K562 (cell line): Measurements from ENCODE around the gene HAUS5. TPM values are rescaled to one million over a fixed set of nuclear protein-coding genes. Genes with fewer than 3 reads are reported as not detected.

Experiments used
- BRD9 ChIP-seq: fragments of 450-650 bp; IDR thresholded peaks from 2 replicates; pipeline ENCODE4 v1.6.1; 2018; ENCODE audit warnings: low read depth; ENCODE audit not compliant: partially characterized antibody
- C11orf30 ChIP-seq: fragments of 450-650 bp; IDR thresholded peaks from 2 replicates; pipeline ENCODE4 v1.6.1; 2016; ENCODE audit warnings: low read depth, mild to moderate bottlenecking
- CC2D1A ChIP-seq: fragments of 450-650 bp; IDR thresholded peaks from 2 replicates; pipeline ENCODE4 v1.6.1; 2017; ENCODE audit warnings: mild to moderate bottlenecking
- DMBX1 ChIP-seq: fragments of 250-450 bp; sonication (Bioruptor Pico); IDR thresholded peaks from 2 replicates; pipeline ENCODE4 v1.8.0; 2022; ENCODE audit warnings: inconsistent platforms, mild to moderate bottlenecking, moderate library complexity, borderline replicate concordance
- ESRRB ChIP-seq: fragments of 250-450 bp; sonication (Bioruptor Pico); IDR thresholded peaks from 2 replicates; pipeline ENCODE4 v1.5.0; 2020; ENCODE audit warnings: mild to moderate bottlenecking, moderate library complexity, borderline replicate concordance
- FIP1L1 ChIP-seq: fragments of 200-400 bp; formaldehyde crosslinking; IDR thresholded peaks from 2 replicates; pipeline ENCODE4 v1.6.1; 2018; ENCODE audit warnings: mild to moderate bottlenecking, low read depth, low read length; ENCODE audit not compliant: poor library complexity, severe bottlenecking
- POLR2AphosphoS2 ChIP-seq: IDR thresholded peaks from 2 replicates; pipeline ENCODE4 v1.6.1; 2012; ENCODE audit warnings: low read length, improper control_type of control experiment
- SMC3 ChIP-seq: conservative IDR thresholded peaks from 2 replicates; pipeline ENCODE4 v1.6.1; 2011; ENCODE audit warnings: low read depth, low read length, improper control_type of control experiment; ENCODE audit not compliant: insufficient read depth
- TEAD1 ChIP-seq, 2 experiments: fragments of 450-650 bp in 1 of 2; sonication (generic) in 1 of 2; formaldehyde crosslinking; IDR thresholded peaks; 2 replicates each; pipeline versions ENCODE4 v1.4.0 to v1.8.0; 2020 to 2022; ENCODE audit warnings: mild to moderate bottlenecking in 2 of 2, missing genetic modification reagents in 1 of 2
- ZNF224 ChIP-seq: sonication (generic); formaldehyde crosslinking; IDR thresholded peaks from 2 replicates; pipeline ENCODE4 v1.8.0; 2022; ENCODE audit warnings: mild to moderate bottlenecking, missing genetic modification reagents
- ZSCAN29 ChIP-seq: fragments of 450-650 bp; IDR thresholded peaks from 2 replicates; pipeline ENCODE4 v1.6.1; 2017
- polyA plus RNA-seq, 8 experiments: library from polyadenylated mRNA; depleted of rRNA in 4 of 8; stranded (reverse) in 5 of 8; unstranded in 3 of 8; fragments of >200 nt; fragmentation: Nextera tagmentation in 2 of 8; fragmentation: Illumina TruSeq in 1 of 8; extraction: Ambion mirVana in 2 of 8; extraction: Trizol in 1 of 8; gene quantifications; 2 replicates each; pipeline versions ENCODE4 v1.2.1 to v1.2.3, GENCODE V29; 2011 to 2014; ENCODE audit warnings: inconsistent platforms in 1 of 8, missing spikeins in 1 of 8
- total RNA-seq, 7 experiments: library from RNA; depleted of rRNA in 6 of 7; stranded (reverse); fragments of >200 nt in 6 of 7; fragmentation: Illumina TruSeq in 2 of 7; extraction: Trizol in 2 of 7; gene quantifications; 2 replicates each; pipeline versions ENCODE4 v1.2.1 to v1.2.3, GENCODE V29; 2011 to 2021; ENCODE audit warnings: low replicate concordance in 1 of 7
- TF ChIP-seq, protein P1 (sequence below): sonication (generic); formaldehyde crosslinking; IDR thresholded peaks from 2 replicates; pipeline ENCODE4 v1.8.0; 2023; ENCODE audit warnings: mild to moderate bottlenecking, missing genetic modification reagents
- TF ChIP-seq, protein P2 (sequence below): sonication (generic); formaldehyde crosslinking; IDR thresholded peaks from 2 replicates; pipeline ENCODE4 v1.9.0; 2022; ENCODE audit warnings: mild to moderate bottlenecking, missing genetic modification reagents
- TF ChIP-seq, protein P3 (sequence below): IDR thresholded peaks from 2 replicates; pipeline ENCODE4 v1.6.1; 2011; ENCODE audit not compliant: insufficient read length; ENCODE audit errors: extremely low read depth
- TF ChIP-seq, protein P4 (sequence below): sonication (generic); formaldehyde crosslinking; IDR thresholded peaks from 2 replicates; pipeline ENCODE4 v1.8.0; 2023; ENCODE audit warnings: mild to moderate bottlenecking, missing genetic modification reagents
- TF ChIP-seq, protein P5 (sequence below), 2 experiments: IDR thresholded peaks; 2 replicates each; pipeline ENCODE4 v1.6.1; 2011; ENCODE audit warnings: borderline replicate concordance in 1 of 2, control low read depth in 1 of 2, low read depth in 1 of 2, low read length in 1 of 2, mild to moderate bottlenecking in 1 of 2, mixed read lengths in 1 of 2, moderate library complexity in 1 of 2; ENCODE audit not compliant: insufficient read depth in 1 of 2, insufficient read length in 1 of 2, poor library complexity in 1 of 2, severe bottlenecking in 1 of 2; ENCODE audit errors: extremely low read depth in 1 of 2

Gene HAUS5
- total and polyA plus RNA-seq, 9 of the 15 experiments (the other 6 are each of a cell fraction or from before 2014, with no cell fraction given), result 3.5 to 41.3 (median 14.2) TPM

DNA sequence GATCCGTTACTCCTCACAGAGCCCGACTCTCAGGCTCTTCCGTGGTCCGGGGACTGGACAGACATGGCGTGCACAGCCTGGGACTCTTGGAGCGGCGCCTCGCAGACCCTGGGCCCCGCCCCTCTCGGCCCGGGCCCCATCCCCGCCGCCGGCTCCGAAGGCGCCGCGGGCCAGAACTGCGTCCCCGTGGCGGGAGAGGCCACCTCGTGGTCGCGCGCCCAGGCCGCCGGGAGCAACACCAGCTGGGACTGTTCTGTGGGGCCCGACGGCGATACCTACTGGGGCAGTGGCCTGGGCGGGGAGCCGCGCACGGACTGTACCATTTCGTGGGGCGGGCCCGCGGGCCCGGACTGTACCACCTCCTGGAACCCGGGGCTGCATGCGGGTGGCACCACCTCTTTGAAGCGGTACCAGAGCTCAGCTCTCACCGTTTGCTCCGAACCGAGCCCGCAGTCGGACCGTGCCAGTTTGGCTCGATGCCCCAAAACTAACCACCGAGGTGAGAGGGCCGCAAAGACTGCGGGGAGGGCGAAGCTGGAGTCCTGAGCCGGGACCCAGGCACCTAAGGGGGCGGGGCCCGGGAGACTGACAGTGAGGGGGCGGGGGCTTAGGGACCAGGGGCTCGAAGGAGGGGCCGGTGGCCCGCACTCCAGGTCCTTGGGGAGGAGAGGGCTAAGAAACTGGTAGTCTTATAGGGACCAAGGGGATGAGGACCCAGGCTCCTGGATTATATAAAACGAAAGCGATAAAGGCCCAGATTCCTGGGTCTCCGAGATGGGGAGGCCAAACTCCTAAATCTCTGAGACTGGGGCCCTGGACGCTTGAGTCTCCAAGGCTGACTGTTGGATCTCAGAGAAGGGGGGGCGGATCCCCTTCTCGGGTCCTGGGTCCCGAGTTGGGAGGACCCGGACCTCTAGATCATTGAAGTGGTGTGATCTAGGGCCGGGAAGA is 31.0 kb downstream of the HAUS5 start (continued):
- TF ChIP-seq, protein P1, sequence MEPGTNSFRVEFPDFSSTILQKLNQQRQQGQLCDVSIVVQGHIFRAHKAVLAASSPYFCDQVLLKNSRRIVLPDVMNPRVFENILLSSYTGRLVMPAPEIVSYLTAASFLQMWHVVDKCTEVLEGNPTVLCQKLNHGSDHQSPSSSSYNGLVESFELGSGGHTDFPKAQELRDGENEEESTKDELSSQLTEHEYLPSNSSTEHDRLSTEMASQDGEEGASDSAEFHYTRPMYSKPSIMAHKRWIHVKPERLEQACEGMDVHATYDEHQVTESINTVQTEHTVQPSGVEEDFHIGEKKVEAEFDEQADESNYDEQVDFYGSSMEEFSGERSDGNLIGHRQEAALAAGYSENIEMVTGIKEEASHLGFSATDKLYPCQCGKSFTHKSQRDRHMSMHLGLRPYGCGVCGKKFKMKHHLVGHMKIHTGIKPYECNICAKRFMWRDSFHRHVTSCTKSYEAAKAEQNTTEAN (CRISPR knock-in tag), result no peak; the same call in 1 of the 2 replicates
- TF ChIP-seq, protein P2, sequence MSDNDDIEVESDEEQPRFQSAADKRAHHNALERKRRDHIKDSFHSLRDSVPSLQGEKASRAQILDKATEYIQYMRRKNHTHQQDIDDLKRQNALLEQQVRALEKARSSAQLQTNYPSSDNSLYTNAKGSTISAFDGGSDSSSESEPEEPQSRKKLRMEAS (CRISPR knock-in tag), result peak; percentile 100
- peak; percentile 88 for TF ChIP-seq DMBX1
- peak; percentile 52; the same call in 1 of the 2 replicates for TF ChIP-seq POLR2AphosphoS2
- TF ChIP-seq, protein P3, sequence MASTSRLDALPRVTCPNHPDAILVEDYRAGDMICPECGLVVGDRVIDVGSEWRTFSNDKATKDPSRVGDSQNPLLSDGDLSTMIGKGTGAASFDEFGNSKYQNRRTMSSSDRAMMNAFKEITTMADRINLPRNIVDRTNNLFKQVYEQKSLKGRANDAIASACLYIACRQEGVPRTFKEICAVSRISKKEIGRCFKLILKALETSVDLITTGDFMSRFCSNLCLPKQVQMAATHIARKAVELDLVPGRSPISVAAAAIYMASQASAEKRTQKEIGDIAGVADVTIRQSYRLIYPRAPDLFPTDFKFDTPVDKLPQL, result no peak
- peak; percentile 81 for TF ChIP-seq FIP1L1
- peak; percentile 38 to 94; a peak in 2 of 4 replicates for TF ChIP-seq TEAD1 (CRISPR knock-in tag; IDR thresholded peaks at IDR 0.05)
- TF ChIP-seq ZNF224 (CRISPR knock-in tag), result peak; percentile 95
- TF ChIP-seq CC2D1A, result no peak
- TF ChIP-seq BRD9, result no peak
- TF ChIP-seq ZSCAN29, result no peak
- TF ChIP-seq, protein P4, sequence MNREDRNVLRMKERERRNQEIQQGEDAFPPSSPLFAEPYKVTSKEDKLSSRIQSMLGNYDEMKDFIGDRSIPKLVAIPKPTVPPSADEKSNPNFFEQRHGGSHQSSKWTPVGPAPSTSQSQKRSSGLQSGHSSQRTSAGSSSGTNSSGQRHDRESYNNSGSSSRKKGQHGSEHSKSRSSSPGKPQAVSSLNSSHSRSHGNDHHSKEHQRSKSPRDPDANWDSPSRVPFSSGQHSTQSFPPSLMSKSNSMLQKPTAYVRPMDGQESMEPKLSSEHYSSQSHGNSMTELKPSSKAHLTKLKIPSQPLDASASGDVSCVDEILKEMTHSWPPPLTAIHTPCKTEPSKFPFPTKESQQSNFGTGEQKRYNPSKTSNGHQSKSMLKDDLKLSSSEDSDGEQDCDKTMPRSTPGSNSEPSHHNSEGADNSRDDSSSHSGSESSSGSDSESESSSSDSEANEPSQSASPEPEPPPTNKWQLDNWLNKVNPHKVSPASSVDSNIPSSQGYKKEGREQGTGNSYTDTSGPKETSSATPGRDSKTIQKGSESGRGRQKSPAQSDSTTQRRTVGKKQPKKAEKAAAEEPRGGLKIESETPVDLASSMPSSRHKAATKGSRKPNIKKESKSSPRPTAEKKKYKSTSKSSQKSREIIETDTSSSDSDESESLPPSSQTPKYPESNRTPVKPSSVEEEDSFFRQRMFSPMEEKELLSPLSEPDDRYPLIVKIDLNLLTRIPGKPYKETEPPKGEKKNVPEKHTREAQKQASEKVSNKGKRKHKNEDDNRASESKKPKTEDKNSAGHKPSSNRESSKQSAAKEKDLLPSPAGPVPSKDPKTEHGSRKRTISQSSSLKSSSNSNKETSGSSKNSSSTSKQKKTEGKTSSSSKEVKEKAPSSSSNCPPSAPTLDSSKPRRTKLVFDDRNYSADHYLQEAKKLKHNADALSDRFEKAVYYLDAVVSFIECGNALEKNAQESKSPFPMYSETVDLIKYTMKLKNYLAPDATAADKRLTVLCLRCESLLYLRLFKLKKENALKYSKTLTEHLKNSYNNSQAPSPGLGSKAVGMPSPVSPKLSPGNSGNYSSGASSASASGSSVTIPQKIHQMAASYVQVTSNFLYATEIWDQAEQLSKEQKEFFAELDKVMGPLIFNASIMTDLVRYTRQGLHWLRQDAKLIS (CRISPR knock-in tag), result peak; percentile 73; the same call in 1 of the 2 replicates
- no peak for TF ChIP-seq ESRRB (CRISPR knock-in tag)
- TF ChIP-seq C11orf30, result no peak
- TF ChIP-seq SMC3, result no peak
- TF ChIP-seq, protein P5, sequence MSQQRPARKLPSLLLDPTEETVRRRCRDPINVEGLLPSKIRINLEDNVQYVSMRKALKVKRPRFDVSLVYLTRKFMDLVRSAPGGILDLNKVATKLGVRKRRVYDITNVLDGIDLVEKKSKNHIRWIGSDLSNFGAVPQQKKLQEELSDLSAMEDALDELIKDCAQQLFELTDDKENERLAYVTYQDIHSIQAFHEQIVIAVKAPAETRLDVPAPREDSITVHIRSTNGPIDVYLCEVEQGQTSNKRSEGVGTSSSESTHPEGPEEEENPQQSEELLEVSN (IDR thresholded peaks at IDR 0.05; ENCODE audit: borderline replicate concordance in 1 of 2, extremely low read depth in 1 of 2, insufficient read depth in 1 of 2, insufficient read length in 1 of 2, low read depth in 1 of 2, low read length in 1 of 2, poor library complexity in 1 of 2, severe bottlenecking in 1 of 2), result peak; percentile 99 to 100
